Heart left ventricle (tissue), 13 donors: Measurements from ENCODE around the gene OLFM3.

Source experiments
- POLR2A ChIP-seq, 2 donors: fragments of 450-650 bp; IDR thresholded peaks; one replicate each; pipeline ENCODE4 v1.6.1; 2017; ENCODE audit warnings: antibody characterized with exemption in 2 of 2, mild to moderate bottlenecking in 2 of 2, moderate library complexity in 2 of 2
- TF ChIP-seq, protein P1 (sequence below), 12 donors: fragments of 200-600 bp; sonication (generic) in 4 of 12; IDR thresholded peaks; one replicate each; pipeline versions ENCODE4 v1.5.0 to v1.8.0; 2018 to 2022; ENCODE audit warnings: antibody characterized with exemption in 12 of 12, mild to moderate bottlenecking in 5 of 12
- donor health status: ischemic (EF 13 %, LVEDD 7.1; RV severe dilation, severe dysfunction).
- donor health status: DM: no; HTN: yes; CAD: no.
- donor health status: DM: no; HTN: no; CAD: no.
- donor health status: ischemic (EF 25% LVEDD 6.9; RV normal size, moderate dysfunction).
- donor health status: ischemic (EF 25% LVEDD 5.7; RV mildly dilated, moderate dysfunction).
- donor health status: ischemic (EF 35%, LVEDD 5.7; RV mildly dilated, moderate dysfunction).
- donor health status: nonischemic (EF 11% LVEDD 7.7; RV severe dilation, severe dysfunction).
- donor health status: DM: yes; HTN: yes; CAD: no.
- donor health status: PGD.
- donor health status: ischemic (EF 29% LVEDD 5.4; RV normal size, mild dysfunction).
- donor health status: nonischemic (EF 23%, LVEDD 6.1; RV moderate dilation, normal function).

DNA sequence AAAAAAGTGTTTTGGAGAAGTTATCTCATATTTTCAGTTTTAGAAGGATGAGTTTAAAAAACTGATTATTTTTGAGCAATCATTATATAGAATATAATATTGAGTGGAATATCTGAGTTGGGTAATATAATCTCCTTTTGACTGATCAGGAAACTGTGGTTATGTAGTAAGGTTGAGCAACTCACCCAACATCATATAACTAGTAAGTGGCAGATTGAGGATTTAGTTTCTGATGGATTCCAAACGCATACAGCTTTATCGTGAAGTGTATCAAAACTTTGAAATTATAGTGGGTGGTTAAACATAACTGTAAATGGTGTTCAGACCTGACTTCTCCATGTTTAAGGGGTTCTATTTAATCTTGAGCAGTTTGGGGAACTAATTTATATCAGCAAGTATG lies 98.6 kb downstream of the OLFM3 start:
- TF ChIP-seq, protein P1, sequence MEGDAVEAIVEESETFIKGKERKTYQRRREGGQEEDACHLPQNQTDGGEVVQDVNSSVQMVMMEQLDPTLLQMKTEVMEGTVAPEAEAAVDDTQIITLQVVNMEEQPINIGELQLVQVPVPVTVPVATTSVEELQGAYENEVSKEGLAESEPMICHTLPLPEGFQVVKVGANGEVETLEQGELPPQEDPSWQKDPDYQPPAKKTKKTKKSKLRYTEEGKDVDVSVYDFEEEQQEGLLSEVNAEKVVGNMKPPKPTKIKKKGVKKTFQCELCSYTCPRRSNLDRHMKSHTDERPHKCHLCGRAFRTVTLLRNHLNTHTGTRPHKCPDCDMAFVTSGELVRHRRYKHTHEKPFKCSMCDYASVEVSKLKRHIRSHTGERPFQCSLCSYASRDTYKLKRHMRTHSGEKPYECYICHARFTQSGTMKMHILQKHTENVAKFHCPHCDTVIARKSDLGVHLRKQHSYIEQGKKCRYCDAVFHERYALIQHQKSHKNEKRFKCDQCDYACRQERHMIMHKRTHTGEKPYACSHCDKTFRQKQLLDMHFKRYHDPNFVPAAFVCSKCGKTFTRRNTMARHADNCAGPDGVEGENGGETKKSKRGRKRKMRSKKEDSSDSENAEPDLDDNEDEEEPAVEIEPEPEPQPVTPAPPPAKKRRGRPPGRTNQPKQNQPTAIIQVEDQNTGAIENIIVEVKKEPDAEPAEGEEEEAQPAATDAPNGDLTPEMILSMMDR (IDR thresholded peaks at IDR 0.05) = no peak
- TF ChIP-seq POLR2A (IDR thresholded peaks at IDR 0.05) = no peak
